Thoracic aorta (tissue), 2 donors: Measurements from ENCODE around the gene CCND1. TPM values are rescaled to one million over a fixed set of nuclear protein-coding genes. Genes with fewer than 3 reads are reported as not detected.

Source experiments
- ATAC-seq: fragments of 150-250 bp; one replicate; pipeline ENCODE4 v1.8.0; 2017; ENCODE audit warnings: low read depth; ENCODE audit not compliant: insufficient number of reproducible peaks, low FRiP score
- DNase-seq: peaks from one replicate; pipeline ENCODE4 v3.0.0-alpha.2; 2020; ENCODE audit warnings: low spot score
- H3K27ac ChIP-seq, 2 donors: fragments of 200-600 bp; sonication (generic); 1 replicate in 1 of 2; 2 replicates in 1 of 2; pipeline ENCODE4 v1.5.1; 2016; ENCODE audit warnings: mild to moderate bottlenecking in 2 of 2, moderate library complexity in 2 of 2
- H3K27me3 ChIP-seq: fragments of 200-600 bp; sonication (generic); replicated peaks from 2 replicates; pipeline ENCODE4 v1.6.0; 2016; ENCODE audit warnings: mild to moderate bottlenecking; ENCODE audit not compliant: insufficient read depth
- H3K36me3 ChIP-seq: fragments of 200-600 bp; sonication (generic); one replicate; pipeline ENCODE4 v1.5.1; 2016
- H3K4me1 ChIP-seq, 2 donors: fragments of 200-600 bp; sonication (generic); 1 replicate in 1 of 2; 2 replicates in 1 of 2; pipeline versions ENCODE4 v1.5.1 to v1.6.0; 2016; ENCODE audit warnings: low read depth in 2 of 2, mild to moderate bottlenecking in 1 of 2; ENCODE audit not compliant: control insufficient read depth in 1 of 2
- H3K4me3 ChIP-seq: fragments of 200-600 bp; sonication (generic); 2 replicates; pipeline ENCODE4 v1.5.1; 2016; ENCODE audit warnings: mild to moderate bottlenecking
- H3K9me3 ChIP-seq: fragments of 200-600 bp; sonication (generic); 2 replicates; pipeline ENCODE4 v1.5.1; 2016
- CTCF ChIP-seq: fragments of 200-600 bp; sonication (generic); IDR thresholded peaks from one replicate; pipeline ENCODE4 v1.5.1; 2019; ENCODE audit warnings: antibody characterized with exemption
- total RNA-seq, 2 donors: library from RNA; depleted of rRNA; stranded (reverse); fragments of >200 nt; gene quantifications; one replicate each; pipeline versions ENCODE4 v1.1.0 to v1.2.3, GENCODE V29; 2016

Gene CCND1
- total RNA-seq, 2 donors from 2014 or later = 109 to 142 TPM

- H3K27ac ChIP-seq = no peak overlapping the region
- TF ChIP-seq CTCF = no peak
- H3K36me3 ChIP-seq = peaks cover 4% of the 10 kb centered on the region
- H3K4me3 ChIP-seq = no peak overlapping the region
- no peaks in the 10 kb centered on the region for H3K27me3 ChIP-seq
- no peak for DNase-seq
- no peaks in the 10 kb centered on the region for H3K4me1 ChIP-seq
- H3K9me3 ChIP-seq = no peaks in the 10 kb centered on the region
- ATAC-seq = no peak
These were observed 17.1 kb downstream of the CCND1 start for GRCh38 chr11:69657911-69658625.

GRCh38 chr11:69658626-69659450 is 17.9 kb downstream of the CCND1 start:
- H3K4me3 ChIP-seq = no peak overlapping the region
- H3K4me1 ChIP-seq = no peaks in the 10 kb centered on the region
- H3K36me3 ChIP-seq = peaks cover 6% of the 10 kb centered on the region
- no peak overlapping the region for H3K27ac ChIP-seq
- H3K27me3 ChIP-seq = no peaks in the 10 kb centered on the region
- no peaks in the 10 kb centered on the region for H3K9me3 ChIP-seq
- no peak for DNase-seq
- TF ChIP-seq CTCF = no peak
- ATAC-seq = no peak

GRCh38 chr11:69659591-69659990 is 18.6 kb downstream of the CCND1 start:
- Histone ChIP-seq H3K9me3 (no peaks in the 10 kb centered on the region), H3K4me3 (no peak overlapping the region), H3K27me3 (no peaks in the 10 kb centered on the region), H3K27ac (no peak overlapping the region), H3K4me1 (no peaks in the 10 kb centered on the region), H3K36me3 (peaks cover 12% of the 10 kb centered on the region)
- ATAC-seq = no peak
- DNase-seq = no peak
- no peak for TF ChIP-seq CTCF

DNA sequence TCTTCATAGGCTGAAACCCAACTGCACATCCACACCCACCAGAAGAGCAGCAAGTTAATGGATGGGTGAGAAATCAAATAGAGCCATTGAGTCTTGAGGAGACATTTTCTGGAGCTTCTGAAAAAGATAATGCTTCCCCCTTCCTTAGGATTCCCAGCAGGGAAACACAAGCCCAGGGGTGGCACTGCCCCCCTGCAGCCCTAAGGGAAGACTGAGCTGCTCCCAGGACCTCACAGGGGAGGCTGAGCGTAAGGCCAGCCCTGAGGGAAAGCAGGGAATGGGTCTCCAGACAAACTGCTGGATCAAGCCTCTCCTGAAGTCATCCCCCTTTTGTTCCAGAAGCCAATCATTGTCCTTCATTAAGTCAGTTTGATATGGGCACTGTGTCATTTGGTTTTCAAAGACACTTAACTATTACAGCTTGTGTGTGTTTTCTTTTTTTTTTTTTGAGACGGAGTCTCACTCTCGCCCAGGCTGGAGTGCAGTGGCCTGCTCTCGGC is 19.1 kb downstream of the CCND1 start:
- no peak overlapping the region for H3K4me3 ChIP-seq
- no peaks in the 10 kb centered on the region for H3K9me3 ChIP-seq
- H3K27me3 ChIP-seq = no peaks in the 10 kb centered on the region
- no peak for ATAC-seq
- H3K4me1 ChIP-seq = no peaks in the 10 kb centered on the region
- no peak overlapping the region for H3K27ac ChIP-seq
- DNase-seq = no peak
- TF ChIP-seq CTCF = no peak
- H3K36me3 ChIP-seq = peaks cover 12% of the 10 kb centered on the region

DNA sequence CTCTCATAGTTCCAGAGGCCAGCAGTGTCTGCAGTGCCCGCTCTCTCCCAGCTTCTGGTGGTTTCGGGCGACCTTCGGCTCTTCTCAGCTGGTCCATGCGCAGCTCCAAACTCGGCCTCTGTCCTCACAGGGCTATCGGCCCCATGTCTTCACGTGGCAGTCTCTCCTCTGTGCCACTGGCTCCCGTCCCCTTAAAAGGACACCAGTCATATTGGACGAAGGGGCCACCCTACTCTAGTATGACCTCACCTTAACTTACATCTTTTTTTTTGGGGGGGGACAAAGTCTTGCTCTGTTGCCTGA is 20.4 kb downstream of the CCND1 start:
- no peak overlapping the region for H3K27ac ChIP-seq
- DNase-seq (no peak), ATAC-seq (no peak)
- H3K4me3 ChIP-seq = no peak overlapping the region
- no peaks in the 10 kb centered on the region for H3K27me3 ChIP-seq
- H3K4me1 ChIP-seq = no peaks in the 10 kb centered on the region
- TF ChIP-seq CTCF = no peak
- H3K36me3 ChIP-seq = peaks cover 14% of the 10 kb centered on the region
- H3K9me3 ChIP-seq = no peaks in the 10 kb centered on the region
